HG02763 (cell line): ENCODE measurements around the gene ACTR3.
A peak's percentile ranks its signal among the peaks of the same experiment; 100 is the strongest.

ENCODE experiments used
- ATAC-seq: cut with Tn5 transposase; IDR thresholded peaks from one replicate; pipeline ENCODE4 v1.9.1; 2021; ENCODE audit warnings: mild to moderate bottlenecking, moderate library complexity; ENCODE audit not compliant: unreplicated experiment

Gene ACTR3

DNA sequence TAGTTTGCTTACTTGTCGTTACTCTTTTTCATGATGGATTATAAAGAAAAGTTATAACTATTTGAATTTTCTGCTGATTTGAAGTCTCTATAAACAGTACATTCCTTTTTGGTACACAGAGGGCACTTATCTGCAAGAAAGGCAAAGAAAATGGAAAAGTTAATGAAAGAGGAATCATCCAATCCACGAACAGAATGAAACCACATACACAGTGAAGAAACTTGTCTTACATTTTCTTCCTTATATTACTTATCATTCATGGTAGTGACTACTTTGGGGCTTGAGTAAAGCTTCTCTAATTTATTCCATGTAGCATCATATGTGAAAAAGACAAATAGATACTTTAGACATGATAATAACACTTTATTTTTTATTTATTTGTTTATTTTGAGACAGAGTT, 14.8 kb upstream of the ACTR3 start:
- ATAC-seq, result no peak

GRCh38 chr2:113876503-113877387, 13.1 kb upstream of the ACTR3 start:
- no peak for ATAC-seq

- ATAC-seq, result no peak
Observed at GRCh38 chr2:113877711-113878598, 11.9 kb upstream of the ACTR3 start.

DNA sequence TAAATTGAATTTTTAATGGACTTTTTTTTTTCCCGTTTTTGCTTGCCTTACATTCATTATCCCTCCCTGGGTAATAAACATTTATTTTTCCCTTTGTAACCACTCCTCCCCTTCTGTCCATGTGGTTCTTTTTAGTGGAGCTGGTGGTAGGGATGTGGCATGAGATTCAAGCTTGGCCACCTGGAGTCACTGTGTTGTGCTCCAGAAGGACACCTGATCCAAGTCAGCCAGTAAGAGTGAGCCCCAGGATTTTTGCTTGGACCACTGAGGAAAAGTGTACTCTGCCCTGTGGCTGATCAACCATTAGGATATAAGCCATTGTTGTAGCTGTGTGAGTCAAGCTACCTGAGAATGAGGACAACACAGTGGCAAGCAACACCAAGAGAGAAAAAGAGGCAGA, 11.1 kb upstream of the ACTR3 start:
- ATAC-seq, result no peak

- ATAC-seq, result no peak
Observed at GRCh38 chr2:113879457-113879856, 10.4 kb upstream of the ACTR3 start.

GRCh38 chr2:113886479-113887008, 3.3 kb upstream of the ACTR3 start:
- peak; percentile 70 for ATAC-seq

GRCh38 chr2:113887009-113887792, 2.7 kb upstream of the ACTR3 start:
- ATAC-seq, result no peak

GRCh38 chr2:113888641-113889470, 1.0 kb upstream of the ACTR3 start:
- ATAC-seq, result no peak

DNA sequence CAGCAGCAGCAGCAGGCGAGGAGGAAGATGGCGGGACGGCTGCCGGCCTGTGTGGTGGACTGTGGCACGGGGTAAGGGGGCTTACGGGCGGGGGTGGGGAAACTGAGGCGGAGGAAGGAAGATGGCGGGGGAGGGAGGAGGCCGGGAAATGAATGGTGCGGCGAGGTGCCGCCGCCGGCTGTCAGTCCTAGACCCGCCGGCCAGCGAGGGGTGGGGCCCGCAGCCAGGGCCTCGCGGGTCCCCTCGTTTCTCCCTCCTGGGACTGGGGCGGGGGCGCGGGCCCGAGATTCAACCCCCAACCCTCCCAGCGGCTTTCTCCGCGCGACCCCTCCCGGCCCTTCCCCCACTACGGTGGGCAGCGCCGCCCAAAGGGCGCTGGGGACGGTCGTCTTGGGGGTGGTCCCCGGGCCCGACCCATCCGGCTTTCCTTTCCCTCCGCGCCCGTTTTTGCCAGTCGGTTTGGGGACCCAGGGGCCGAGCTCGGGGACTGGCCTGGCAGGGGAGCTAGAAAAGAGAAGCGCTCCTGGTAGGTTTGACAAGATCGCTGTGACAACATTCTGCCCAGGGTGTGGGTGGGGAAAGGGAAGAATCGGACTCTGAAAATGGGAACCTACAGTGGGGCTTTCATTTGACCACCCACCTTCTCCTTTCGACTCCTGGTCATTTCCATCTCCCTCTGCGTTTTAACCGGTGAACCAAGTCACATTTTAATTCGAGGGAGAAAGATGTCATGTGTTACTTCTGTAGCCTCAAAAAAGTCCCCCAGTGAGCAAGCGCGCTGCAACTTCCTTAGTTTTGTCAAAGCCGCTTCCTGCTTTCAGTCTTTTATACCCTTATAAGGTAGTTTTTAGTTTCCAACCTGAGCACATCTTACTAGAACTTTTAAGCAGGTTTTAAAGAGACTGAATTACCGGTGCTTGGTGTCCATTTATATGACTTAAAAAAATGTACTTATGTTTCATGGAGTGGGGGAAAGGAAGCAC, 655 bp downstream of the ACTR3 start:
- peak; percentile 22 for ATAC-seq

DNA sequence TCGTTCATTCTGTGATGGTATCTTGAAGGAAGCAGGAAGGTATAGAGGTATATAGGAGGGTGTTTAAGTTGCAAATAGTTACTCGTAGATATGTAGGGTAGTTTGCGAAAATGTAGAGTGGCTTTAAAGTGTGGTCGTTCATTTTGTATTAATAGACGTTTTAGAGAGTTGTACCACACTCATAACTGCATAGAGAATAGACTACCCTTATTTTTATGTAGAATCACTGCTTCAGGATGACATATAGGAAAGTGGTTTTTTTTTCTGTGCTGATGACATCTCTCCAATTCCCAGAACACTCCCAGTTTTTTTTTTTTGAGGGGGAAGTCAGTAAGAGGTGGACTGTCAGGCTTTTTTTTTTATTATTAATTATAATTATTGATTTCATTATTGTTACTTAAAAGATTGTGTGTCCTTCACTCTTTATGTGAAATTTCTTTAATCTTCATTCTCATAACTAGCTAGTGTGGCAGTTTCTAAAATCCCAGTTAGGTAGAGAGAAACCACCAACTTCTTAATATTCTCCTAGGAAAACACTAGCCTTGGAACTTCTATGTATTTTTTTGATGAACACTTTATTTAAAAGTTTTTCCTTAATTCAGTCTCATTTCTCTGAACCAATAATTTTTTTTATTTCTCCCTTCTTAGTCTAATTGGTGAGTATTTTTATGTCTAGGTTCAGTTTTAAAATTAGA, 1.5 kb downstream of the ACTR3 start:
- no peak for ATAC-seq

DNA sequence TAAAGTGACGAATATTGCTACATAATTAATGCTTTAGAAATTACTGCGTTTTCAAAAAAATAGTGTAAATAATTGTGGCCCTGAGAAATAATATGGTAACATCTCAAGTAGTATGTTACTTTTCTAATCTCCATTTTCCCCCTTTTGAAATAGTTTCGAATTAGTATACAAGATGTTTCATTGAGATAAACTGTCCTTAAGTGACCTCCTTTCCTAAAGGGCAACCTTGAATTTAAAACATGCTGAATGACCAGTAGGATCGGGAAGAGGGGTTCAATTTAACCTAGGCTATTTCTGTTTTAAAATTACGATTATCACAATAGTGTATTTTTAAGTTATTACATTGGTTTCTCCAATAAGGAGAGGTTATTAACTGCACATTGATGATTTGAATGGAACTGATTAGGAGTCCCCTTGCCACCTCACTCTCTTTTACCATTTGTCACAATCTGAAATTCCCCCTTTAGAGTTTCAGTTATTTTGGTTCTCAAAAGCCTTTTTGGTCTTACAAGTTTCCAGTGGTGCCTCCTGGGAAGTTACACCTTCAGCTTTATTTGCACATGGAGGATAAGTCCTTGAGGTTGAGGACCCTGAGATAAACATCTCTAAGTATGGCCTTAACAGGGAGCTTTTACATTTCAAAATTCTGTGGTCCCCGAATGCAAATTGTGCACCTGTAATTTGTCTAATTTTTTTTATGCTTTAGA, 2.3 kb downstream of the ACTR3 start:
- no peak for ATAC-seq

DNA sequence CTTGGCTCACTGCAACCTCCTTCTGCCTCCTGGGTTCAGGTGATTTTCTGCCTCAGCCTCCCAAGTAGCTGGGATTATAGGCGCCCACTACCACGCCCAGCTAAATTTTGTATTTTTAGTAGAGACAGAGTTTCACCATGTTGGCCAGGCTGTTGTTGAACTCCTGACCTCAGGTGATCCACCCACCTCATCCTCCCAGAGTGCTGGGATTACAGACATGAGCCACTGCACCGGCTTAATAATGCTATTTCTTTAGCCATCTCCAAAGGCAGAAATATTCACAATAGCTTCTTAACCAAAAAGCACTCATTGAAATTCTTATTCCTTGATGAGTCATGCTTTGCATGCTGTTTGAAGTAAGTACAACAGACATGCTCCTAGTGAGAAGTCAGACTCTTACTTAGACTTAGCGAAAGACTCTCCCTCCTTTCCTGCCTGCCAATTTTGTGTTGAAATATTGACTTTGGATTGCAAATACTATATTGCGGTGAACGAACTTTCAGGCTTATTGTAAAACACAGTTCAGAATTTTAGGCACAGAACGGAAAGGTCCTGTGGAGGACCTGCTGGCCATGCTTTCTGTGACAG, 4.4 kb downstream of the ACTR3 start:
- no peak for ATAC-seq

- no peak for ATAC-seq
Observed at GRCh38 chr2:113895301-113895700, 5.4 kb downstream of the ACTR3 start.

DNA sequence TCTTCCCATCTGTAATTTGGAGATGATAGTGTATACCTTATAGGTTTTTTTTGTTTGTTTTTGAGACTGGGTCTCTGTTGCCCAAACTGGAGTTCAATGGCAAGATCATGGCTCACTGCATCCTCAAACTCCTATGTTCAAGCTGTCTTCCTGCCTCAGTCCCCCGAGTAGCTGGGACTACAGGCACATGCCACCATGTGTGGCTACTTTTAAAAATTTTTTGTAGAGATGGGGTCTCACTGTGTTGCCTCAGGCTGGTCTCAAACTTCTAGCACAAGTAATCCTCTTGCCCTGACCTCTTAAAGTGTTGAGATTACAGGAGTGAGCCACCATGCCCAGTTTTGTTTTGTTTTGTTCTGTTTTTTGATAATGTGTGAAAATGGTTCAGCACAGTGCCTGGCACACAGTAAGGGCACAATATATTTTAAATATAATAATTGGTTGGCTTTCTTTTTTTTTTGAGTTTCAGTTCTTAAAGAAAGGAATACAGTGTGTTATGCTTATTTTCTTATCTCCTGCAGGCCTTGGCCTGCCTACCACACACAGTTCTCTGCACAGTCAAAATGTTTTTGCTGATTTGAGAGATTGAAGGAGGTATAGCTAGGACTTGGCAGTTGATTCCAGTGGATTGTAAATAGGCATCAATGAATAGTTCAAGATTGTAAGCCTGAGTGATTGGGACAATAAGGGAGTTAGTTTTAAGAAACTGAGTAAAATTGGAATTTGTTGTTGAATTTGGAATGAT, 6.1 kb downstream of the ACTR3 start:
- ATAC-seq, result no peak

DNA sequence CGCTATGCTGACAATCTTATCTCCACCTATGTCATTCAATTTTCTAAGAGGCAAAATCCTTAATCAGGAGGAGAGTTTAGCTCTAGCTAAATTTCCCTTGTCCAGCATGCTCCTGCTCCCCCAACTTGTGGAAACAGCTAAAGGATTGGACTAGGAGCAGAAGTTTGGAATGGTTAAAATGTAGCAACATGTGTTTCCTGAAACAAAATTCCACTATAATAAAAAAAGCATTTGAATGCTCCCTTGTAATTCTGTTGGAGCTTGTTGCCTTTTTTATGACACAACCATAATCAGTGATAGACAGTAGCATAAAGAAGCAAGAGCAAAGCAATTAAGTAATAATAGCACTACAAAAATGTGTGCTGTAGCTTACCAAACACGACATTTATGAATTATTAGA, 6.9 kb downstream of the ACTR3 start:
- no peak for ATAC-seq

GRCh38 chr2:113898081-113898480, 8.2 kb downstream of the ACTR3 start:
- no peak for ATAC-seq

DNA sequence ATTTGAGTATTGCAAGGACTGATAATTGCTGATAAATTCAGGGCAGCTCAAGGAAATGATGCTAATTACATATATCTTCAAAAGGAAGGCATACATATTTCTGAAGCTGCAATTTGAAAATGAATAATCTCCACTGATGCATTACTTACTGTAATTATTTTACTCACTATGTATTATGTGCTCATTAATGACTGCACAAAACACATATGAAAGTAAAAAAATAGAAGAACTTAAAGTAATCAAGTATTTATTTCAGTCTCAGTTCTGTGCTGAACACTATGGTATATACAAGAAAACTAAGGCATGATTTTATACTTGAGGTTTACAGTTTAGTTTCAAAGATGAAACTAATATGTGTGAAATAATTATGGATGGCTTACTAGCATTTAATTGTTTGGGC, 9.3 kb downstream of the ACTR3 start:
- no peak for ATAC-seq
